ENCODE data around the gene FAAP100.

Gene FAAP100

GRCh38 chr17:81532490-81533287, 19.5 kb downstream of the FAAP100 start:
- TF ChIP-seq, protein P1, sequence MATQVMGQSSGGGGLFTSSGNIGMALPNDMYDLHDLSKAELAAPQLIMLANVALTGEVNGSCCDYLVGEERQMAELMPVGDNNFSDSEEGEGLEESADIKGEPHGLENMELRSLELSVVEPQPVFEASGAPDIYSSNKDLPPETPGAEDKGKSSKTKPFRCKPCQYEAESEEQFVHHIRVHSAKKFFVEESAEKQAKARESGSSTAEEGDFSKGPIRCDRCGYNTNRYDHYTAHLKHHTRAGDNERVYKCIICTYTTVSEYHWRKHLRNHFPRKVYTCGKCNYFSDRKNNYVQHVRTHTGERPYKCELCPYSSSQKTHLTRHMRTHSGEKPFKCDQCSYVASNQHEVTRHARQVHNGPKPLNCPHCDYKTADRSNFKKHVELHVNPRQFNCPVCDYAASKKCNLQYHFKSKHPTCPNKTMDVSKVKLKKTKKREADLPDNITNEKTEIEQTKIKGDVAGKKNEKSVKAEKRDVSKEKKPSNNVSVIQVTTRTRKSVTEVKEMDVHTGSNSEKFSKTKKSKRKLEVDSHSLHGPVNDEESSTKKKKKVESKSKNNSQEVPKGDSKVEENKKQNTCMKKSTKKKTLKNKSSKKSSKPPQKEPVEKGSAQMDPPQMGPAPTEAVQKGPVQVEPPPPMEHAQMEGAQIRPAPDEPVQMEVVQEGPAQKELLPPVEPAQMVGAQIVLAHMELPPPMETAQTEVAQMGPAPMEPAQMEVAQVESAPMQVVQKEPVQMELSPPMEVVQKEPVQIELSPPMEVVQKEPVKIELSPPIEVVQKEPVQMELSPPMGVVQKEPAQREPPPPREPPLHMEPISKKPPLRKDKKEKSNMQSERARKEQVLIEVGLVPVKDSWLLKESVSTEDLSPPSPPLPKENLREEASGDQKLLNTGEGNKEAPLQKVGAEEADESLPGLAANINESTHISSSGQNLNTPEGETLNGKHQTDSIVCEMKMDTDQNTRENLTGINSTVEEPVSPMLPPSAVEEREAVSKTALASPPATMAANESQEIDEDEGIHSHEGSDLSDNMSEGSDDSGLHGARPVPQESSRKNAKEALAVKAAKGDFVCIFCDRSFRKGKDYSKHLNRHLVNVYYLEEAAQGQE (IDR thresholded peaks at IDR 0.05; ENCODE audit: insufficient read depth in 1 of 2, low read depth in 2 of 2, low read length in 2 of 2), result no peak
- TF ChIP-seq POLR2AphosphoS5 (IDR thresholded peaks at IDR 0.05; ENCODE audit: low read depth, low read length) (no peak), SIN3A (IDR thresholded peaks at IDR 0.05; ENCODE audit: borderline replicate concordance, insufficient read depth, low read length) (no peak), FOXP2 (optimal IDR thresholded peaks at IDR 0.05; ENCODE audit: borderline replicate concordance, extremely low read depth, extremely low read length, insufficient read depth) (no peak), TAF1 (IDR thresholded peaks at IDR 0.05; ENCODE audit: borderline replicate concordance, insufficient read depth, low read length) (no peak)

- TF ChIP-seq SIN3A (IDR thresholded peaks at IDR 0.05; ENCODE audit: borderline replicate concordance, insufficient read depth, low read length) (no peak), POLR2AphosphoS5 (IDR thresholded peaks at IDR 0.05; ENCODE audit: low read depth, low read length) (no peak), FOXP2 (optimal IDR thresholded peaks at IDR 0.05; ENCODE audit: borderline replicate concordance, extremely low read depth, extremely low read length, insufficient read depth) (no peak), TAF1 (IDR thresholded peaks at IDR 0.05; ENCODE audit: borderline replicate concordance, insufficient read depth, low read length) (no peak)
- TF ChIP-seq, protein P1 (IDR thresholded peaks at IDR 0.05; ENCODE audit: insufficient read depth in 1 of 2, low read depth in 2 of 2, low read length in 2 of 2), result no peak
Observed at GRCh38 chr17:81529437-81529803, 22.7 kb downstream of the FAAP100 start.

DNA sequence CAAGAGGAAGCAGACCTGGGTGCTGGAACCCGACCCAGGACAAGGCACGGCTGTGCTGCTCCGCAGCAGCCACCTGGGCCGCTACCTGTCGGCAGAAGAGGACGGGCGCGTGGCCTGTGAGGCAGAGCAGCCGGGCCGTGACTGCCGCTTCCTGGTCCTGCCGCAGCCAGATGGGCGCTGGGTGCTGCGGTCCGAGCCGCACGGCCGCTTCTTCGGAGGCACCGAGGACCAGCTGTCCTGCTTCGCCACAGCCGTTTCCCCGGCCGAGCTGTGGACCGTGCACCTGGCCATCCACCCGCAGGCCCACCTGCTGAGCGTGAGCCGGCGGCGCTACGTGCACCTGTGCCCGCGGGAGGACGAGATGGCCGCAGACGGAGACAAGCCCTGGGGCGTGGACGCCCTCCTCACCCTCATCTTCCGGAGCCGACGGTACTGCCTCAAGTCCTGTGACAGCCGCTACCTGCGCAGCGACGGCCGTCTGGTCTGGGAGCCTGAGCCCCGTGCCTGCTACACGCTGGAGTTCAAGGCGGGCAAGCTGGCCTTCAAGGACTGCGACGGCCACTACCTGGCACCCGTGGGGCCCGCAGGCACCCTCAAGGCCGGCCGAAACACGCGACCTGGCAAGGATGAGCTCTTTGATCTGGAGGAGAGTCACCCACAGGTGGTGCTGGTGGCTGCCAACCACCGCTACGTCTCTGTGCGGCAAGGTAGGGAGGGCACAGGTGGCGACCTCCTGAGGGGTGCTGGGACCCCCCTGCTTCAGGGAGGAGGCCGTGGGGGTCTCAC, 23.3 kb downstream of the FAAP100 start:
- TF ChIP-seq SIN3A (IDR thresholded peaks at IDR 0.05; ENCODE audit: borderline replicate concordance, insufficient read depth, low read length) (no peak), TAF1 (IDR thresholded peaks at IDR 0.05; ENCODE audit: borderline replicate concordance, insufficient read depth, low read length) (no peak), FOXP2 (optimal IDR thresholded peaks at IDR 0.05; ENCODE audit: borderline replicate concordance, extremely low read depth, extremely low read length, insufficient read depth) (no peak), POLR2AphosphoS5 (IDR thresholded peaks at IDR 0.05; ENCODE audit: low read depth, low read length) (no peak)
- TF ChIP-seq, protein P1 (IDR thresholded peaks at IDR 0.05; ENCODE audit: insufficient read depth in 1 of 2, low read depth in 2 of 2, low read length in 2 of 2), result no peak

GRCh38 chr17:81528384-81528650, 23.8 kb downstream of the FAAP100 start:
- no peak for TF ChIP-seq FOXP2 (optimal IDR thresholded peaks at IDR 0.05; ENCODE audit: borderline replicate concordance, extremely low read depth, extremely low read length, insufficient read depth)
- no peak for TF ChIP-seq TAF1 (IDR thresholded peaks at IDR 0.05; ENCODE audit: borderline replicate concordance, insufficient read depth, low read length)
- TF ChIP-seq POLR2AphosphoS5 (IDR thresholded peaks at IDR 0.05; ENCODE audit: low read depth, low read length), result no peak
- TF ChIP-seq SIN3A (IDR thresholded peaks at IDR 0.05; ENCODE audit: borderline replicate concordance, insufficient read depth, low read length), result no peak
- TF ChIP-seq, protein P1 (IDR thresholded peaks at IDR 0.05; ENCODE audit: insufficient read depth in 1 of 2, low read depth in 2 of 2, low read length in 2 of 2), result no peak
